Esophagus squamous epithelium (tissue), 5 donors: ENCODE results near the gene TMTC2. TPM values are rescaled to one million over a fixed set of nuclear protein-coding genes. Genes with fewer than 3 reads are reported as not detected.

Source experiments
- DNase-seq: peaks from one replicate; lab custom pipeline; 2025; lab: John Stamatoyannopoulos, UW
- H3K27ac ChIP-seq, 4 donors: fragments of 200-600 bp; sonication (generic); one replicate each; pipeline ENCODE4 v1.5.1; 2016 to 2019; ENCODE audit warnings: mild to moderate bottlenecking in 1 of 4
- H3K27me3 ChIP-seq, 4 donors: fragments of 200-600 bp; sonication (generic); 1 replicate in 3 of 4; 2 replicates in 1 of 4; pipeline versions ENCODE4 v1.5.1 to v1.6.0; 2017 to 2021; ENCODE audit warnings: antibody characterized with exemption in 1 of 4
- H3K36me3 ChIP-seq, 3 donors: fragments of 200-600 bp; sonication (generic); one replicate each; pipeline ENCODE4 v1.5.1; 2016 to 2019
- H3K4me1 ChIP-seq, 3 donors: fragments of 200-600 bp; sonication (generic); one replicate each; pipeline ENCODE4 v1.5.1; 2017 to 2019
- H3K4me3 ChIP-seq, 4 donors: fragments of 200-600 bp; sonication (generic); 1 replicate in 3 of 4; 2 replicates in 1 of 4; pipeline ENCODE4 v1.5.1; 2016 to 2019; ENCODE audit warnings: mild to moderate bottlenecking in 2 of 4, moderate library complexity in 1 of 4
- H3K9me3 ChIP-seq, 3 donors: fragments of 200-600 bp; sonication (generic); one replicate each; pipeline ENCODE4 v1.5.1; 2016 to 2019
- CTCF ChIP-seq, 6 experiments: fragments of 450-650 bp in 4 of 6; fragments of 200-600 bp in 2 of 6; sonication (generic) in 2 of 6; IDR thresholded peaks; one replicate each; pipeline ENCODE4 v1.5.1; 2016 to 2019; ENCODE audit warnings: antibody characterized with exemption in 6 of 6, mild to moderate bottlenecking in 4 of 6, moderate library complexity in 4 of 6
- POLR2A ChIP-seq, 4 donors: fragments of 450-650 bp; IDR thresholded peaks; one replicate each; pipeline ENCODE4 v1.6.1; 2017; ENCODE audit warnings: antibody characterized with exemption in 4 of 4, mild to moderate bottlenecking in 4 of 4, moderate library complexity in 3 of 4
- WGBS, 2 donors: methylation state at CpG; one replicate each; pipeline ENCODE4 v1.1.5; 2018; 5-methylcytosine and 5-hydroxymethylcytosine counted together
- intact Hi-C: fragments of 100-400 bp; cut with DNase I; formaldehyde crosslinking; loops from one replicate; pipeline ENCODE4 v1.15.0; 2022
- total RNA-seq, 4 donors: library from RNA; depleted of rRNA; stranded (reverse); fragments of >200 nt; gene quantifications; one replicate each; pipeline ENCODE4 v1.1.0, GENCODE V29; 2016
- donor health status: DM: yes; HTN: yes; CAD: no.

Gene TMTC2
- total RNA-seq, 4 donors from 2014 or later = 18.3 to 27.0 (median 21.8) TPM

GRCh38 chr12:82807132-82807737 lies 120.5 kb downstream of the TMTC2 start:
- Histone ChIP-seq H3K27me3 (no peaks in the 10 kb centered on the region), H3K4me1 (peaks cover 0 to 18% (median 0%) of the 10 kb centered on the region in 3 donors), H3K27ac (no peak overlapping the region), H3K4me3 (no peak overlapping the region), H3K9me3 (no peaks in the 10 kb centered on the region), H3K36me3 (peaks cover 0 to 2% (median 0%) of the 10 kb centered on the region in 3 donors)
- TF ChIP-seq POLR2A (IDR thresholded peaks at IDR 0.05) (no peak), CTCF (IDR thresholded peaks at IDR 0.05) (no peak)
- intact Hi-C loops = no loop called here
- DNase-seq = no peak

- TF ChIP-seq POLR2A (IDR thresholded peaks at IDR 0.05) (no peak), CTCF (IDR thresholded peaks at IDR 0.05) (no peak)
- Histone ChIP-seq H3K36me3 (peaks cover 0 to 13% (median 0%) of the 10 kb centered on the region in 3 donors), H3K4me1 (peaks cover 0 to 6% (median 0%) of the 10 kb centered on the region in 3 donors), H3K4me3 (no peak overlapping the region), H3K27ac (no peak overlapping the region), H3K9me3 (no peaks in the 10 kb centered on the region), H3K27me3 (no peaks in the 10 kb centered on the region)
- intact Hi-C loops = no loop called here
- 56 to 73% methylated on average over 3 to 4 of the region's 5 CpGs for WGBS, 2 donors
- DNase-seq = no peak
Observed at GRCh38 chr12:82810568-82810967, 123.9 kb downstream of the TMTC2 start.

GRCh38 chr12:82817368-82817767 lies 130.7 kb downstream of the TMTC2 start:
- TF ChIP-seq CTCF (IDR thresholded peaks at IDR 0.05) (no peak), POLR2A (IDR thresholded peaks at IDR 0.05) (no peak)
- no peak for DNase-seq
- Histone ChIP-seq H3K27ac (no peak overlapping the region), H3K27me3 (no peaks in the 10 kb centered on the region), H3K4me3 (no peak overlapping the region), H3K36me3 (peaks cover 0 to 24% (median 0%) of the 10 kb centered on the region in 3 donors), H3K9me3 (no peaks in the 10 kb centered on the region), H3K4me1 (no peaks in the 10 kb centered on the region)
- intact Hi-C loops = no loop called here

- Histone ChIP-seq H3K27ac (no peak overlapping the region), H3K4me3 (no peak overlapping the region), H3K4me1 (no peaks in the 10 kb centered on the region), H3K36me3 (peaks cover 0 to 24% (median 0%) of the 10 kb centered on the region in 3 donors), H3K9me3 (no peaks in the 10 kb centered on the region), H3K27me3 (no peaks in the 10 kb centered on the region)
- 96 to 100% methylated on average over 1 of the region's 1 CpG for WGBS, 2 donors
- intact Hi-C loops = no loop called here
- no peak for TF ChIP-seq CTCF (IDR thresholded peaks at IDR 0.05)
- no peak for TF ChIP-seq POLR2A (IDR thresholded peaks at IDR 0.05)
- no peak for DNase-seq
Observed at GRCh38 chr12:82818271-82819035, 131.7 kb downstream of the TMTC2 start.

- DNase-seq = no peak
- H3K36me3 ChIP-seq = no peaks in the 10 kb centered on the region
- intact Hi-C loops = no loop called here
- no peak overlapping the region for H3K4me3 ChIP-seq
- TF ChIP-seq CTCF (IDR thresholded peaks at IDR 0.05) = no peak
- no peak for TF ChIP-seq POLR2A (IDR thresholded peaks at IDR 0.05)
- no peaks in the 10 kb centered on the region for H3K4me1 ChIP-seq
- H3K27me3 ChIP-seq = no peaks in the 10 kb centered on the region
- H3K27ac ChIP-seq = no peak overlapping the region
- H3K9me3 ChIP-seq = no peaks in the 10 kb centered on the region
Observed at GRCh38 chr12:82826505-82826904, 139.8 kb downstream of the TMTC2 start.
